DMS53 treated with DMSO at 0.1 percent for 48 hours (cell line): ENCODE data around the gene DCDC2C.

Experiments
- DNase-seq: peaks from one replicate; lab custom pipeline; 2025; ENCODE audit not compliant: unreplicated experiment; lab: John Stamatoyannopoulos, UW

DCDC2C gene

DNA sequence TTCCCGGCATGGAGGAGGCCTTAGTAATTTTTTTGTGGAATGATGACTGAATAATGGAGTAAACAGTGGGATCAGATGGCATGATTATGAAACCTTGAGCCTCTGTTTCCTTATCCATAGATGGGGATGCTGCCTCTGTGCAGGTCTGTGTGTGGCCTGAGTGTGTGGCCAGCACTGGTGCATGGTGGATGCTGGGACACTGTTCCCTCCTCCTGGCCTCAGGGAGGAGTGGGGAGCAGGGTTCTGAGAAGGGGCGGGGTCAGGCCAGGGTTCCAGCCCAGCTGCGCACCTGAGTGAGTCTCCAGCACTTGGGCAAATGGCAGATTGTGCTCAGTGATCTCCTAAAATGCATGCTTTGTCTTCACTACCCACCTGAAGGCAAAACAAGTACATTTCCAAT lies 66.4 kb downstream of the DCDC2C start:
- no peak for DNase-seq

DNA sequence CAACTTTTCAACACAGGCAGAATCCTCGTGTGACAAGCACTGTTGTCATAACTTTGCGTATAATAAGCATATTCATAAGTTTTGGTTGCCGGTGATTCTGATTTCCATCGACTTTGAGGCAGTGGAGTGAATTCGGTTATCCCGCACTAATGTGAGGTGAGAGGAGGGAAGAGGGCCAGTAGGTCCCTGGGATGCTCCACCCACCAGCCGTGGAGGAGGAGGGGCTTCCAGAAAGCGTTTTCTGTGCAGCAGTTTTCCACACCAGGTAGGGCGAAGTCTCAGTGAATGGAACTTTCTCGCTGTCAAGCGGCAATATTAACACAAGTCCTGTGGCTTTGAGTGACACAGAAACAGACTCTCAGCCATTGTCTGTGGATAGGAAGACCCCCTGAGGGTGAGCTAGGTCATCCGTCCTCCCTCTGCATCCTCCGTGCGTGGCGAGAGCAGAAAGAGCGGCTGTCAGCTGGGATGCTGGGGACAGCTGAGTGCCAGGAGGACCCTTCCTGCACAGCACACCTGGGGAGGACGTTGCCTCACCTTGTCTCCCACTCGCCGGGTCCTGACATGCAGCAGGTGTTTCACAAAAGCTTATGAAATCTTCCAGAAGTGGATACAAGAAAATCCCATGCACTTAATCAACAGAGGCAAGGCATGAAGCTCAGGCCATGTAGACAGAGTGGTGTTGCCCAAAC lies 67.5 kb downstream of the DCDC2C start:
- DNase-seq, result no peak

DNA sequence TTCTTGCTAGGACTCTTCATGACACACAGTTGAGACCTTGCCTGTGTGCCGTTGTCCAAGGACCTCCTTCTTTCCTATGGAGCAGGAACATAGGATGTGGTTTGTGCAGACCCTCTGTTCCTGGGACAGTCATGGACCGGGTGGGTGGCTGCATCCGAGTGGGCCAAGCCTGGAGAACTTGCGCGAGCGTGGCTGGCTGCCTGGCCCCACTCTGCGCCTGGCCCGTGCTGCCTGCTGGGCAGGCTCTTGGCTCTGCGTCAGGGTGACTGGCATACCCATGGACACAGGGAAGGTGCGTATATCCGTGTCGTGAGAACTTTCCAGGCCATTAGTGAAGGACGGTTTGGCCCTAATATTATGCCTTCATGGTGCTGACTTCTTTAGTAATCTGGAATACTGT lies 68.2 kb downstream of the DCDC2C start:
- no peak for DNase-seq

DNA sequence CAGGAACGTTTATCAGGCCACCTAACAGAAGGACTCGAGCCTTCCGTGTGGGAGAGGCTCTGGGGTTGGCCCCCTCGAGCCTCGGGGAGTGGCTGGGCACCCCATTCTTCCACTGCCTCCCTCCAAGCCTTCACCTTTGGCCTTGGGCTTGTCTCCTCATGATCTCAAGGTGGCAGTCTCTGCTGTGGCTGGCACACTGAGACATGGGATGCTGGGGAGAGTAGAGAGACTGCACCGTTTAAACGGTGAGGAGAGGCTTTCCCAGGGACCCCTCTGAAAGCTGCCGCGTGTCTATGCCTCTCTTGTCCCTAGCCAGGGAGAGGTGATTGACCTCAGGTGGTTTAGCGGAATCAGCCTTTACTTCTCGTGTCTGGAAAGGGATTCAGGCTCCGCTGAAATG lies 71.0 kb downstream of the DCDC2C start:
- DNase-seq, result no peak

DNA sequence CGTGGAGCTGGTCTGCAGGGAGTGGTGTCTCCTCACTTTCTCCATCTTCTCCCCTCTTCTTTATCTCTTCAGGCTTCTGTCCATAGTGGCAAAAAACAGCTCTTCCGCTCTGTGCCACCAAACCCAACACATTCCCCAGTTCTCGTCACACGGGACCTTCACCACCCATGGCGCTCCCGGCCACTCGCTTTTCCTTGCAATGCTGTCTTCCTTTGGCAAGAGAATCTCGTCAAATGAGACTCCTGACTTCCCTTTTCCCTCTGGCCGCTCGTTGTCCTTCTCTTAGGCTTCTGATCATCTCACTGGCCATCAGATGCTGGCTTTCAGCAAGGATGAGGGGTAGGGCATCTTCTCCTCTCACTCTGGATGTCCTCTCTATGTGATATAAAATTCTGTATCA lies 72.9 kb downstream of the DCDC2C start:
- no peak for DNase-seq

DNA sequence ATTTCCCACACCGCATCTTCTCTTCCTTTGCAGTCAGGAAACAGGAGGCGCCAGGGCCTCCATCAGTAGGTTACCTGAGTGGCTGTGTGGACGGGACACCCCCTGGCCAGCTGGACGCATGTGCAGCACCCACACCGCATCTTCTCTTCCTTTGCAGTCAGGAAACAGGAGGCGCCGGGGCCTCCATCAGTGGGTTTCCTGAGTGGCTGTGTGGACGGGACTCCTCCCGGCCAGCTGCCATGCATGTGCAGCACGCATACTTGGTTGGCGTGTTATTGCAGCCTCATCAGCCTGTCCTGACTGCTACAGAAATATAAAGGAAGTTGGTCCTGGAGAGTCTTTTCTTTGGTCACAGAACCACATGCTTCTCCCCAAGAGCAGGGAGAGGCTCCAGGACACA lies 74.6 kb downstream of the DCDC2C start:
- no peak for DNase-seq

DNA sequence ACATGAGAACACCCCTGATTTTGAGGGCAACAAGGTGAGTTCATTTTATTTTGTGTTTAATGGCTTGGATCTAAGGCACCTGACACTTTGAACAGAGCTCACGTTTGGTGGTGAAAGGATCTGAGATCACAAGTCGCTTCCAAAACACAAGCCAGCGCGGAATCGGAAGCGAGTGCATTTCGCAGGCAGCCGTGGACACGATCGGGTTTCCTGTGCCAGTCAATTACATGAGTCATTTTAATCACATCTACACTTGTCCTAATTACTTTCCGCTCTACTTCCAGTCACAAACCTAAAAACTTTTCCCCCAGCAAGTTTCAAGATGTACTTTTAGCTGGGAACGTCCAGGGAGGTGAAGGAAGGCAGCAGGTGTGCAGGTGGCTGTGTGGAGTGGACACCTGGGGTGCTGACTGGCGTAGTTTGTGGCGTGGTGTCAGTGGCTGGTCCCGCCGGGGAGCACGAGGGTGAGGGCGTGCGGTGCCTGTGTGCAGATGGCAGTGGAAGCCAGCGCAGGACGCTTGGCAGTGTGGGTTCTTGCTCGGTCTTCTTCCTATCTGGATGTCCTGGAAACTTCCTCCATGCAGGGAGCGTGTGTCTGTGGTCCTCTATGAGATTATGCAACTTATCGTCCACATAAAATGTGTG lies 75.6 kb downstream of the DCDC2C start:
- no peak for DNase-seq

DNA sequence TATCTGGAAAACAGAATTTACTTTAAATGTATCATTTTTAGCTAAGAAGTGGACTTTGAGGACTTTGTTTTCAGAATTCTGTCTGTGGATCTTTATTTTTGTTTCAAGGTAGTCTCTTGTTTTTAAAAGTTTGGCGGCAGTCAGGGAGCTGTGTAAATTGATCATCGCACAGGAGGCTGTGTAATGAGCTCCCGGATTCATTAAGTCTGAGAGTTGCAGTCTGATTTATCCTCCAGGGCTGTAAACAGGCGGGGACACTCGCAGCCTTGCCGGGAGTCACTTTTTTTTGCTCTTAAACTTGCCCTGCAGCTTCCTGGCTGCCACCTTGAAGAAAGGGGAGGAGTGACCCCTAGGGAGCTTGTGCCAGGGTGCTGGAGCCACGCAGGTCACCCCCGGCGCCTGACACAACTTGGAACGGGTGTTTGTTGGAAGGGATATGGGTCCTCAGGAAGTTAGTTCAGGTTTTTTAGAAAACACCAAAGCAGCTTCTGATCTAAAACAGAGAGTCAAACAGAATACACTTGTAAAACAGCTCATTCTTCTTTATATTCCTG lies 76.2 kb downstream of the DCDC2C start:
- DNase-seq, result no peak

DNA sequence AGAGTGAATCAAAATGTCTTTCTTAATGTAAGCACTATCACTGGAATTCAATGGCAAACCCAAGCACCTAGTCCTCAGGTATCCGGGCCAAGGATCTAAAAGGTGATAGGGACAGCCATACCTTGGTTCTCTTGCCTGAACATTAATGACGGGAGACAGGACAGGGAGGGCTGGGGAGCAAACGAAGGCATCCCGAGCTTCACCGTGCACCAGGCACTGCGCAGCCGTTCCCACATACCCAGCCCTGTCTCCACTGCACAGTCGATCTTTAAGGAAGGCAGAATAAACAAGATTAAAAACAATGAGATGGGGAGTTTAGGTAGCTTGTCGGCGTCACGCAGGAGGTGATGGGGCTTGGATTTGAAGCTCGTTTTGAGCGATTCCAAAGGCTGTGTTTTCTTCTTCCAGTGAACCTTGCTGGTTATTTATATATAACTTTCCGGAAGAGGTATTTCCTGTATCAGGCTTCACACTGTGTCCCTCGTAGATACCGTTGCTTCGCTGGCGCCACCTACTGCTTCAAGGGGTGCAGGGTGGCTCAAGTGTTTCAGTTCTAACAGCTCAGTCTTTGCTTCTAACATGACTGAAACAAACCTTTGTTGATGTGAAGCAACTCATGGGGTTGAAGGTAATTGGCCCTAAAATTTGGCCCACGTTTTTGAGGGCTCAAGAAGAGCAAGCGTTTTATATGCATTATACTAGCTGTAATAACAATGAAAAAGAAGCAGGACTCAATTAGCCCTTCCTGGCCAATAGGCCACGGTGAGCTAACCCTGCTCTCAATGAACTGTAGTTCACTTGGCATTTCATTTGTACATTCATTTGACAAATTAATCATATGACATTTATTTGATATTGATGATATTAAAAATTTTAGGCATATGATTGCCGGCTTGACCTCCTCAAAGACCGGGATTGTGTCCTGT lies 77.4 kb downstream of the DCDC2C start:
- peak; percentile 29 for DNase-seq

DNA sequence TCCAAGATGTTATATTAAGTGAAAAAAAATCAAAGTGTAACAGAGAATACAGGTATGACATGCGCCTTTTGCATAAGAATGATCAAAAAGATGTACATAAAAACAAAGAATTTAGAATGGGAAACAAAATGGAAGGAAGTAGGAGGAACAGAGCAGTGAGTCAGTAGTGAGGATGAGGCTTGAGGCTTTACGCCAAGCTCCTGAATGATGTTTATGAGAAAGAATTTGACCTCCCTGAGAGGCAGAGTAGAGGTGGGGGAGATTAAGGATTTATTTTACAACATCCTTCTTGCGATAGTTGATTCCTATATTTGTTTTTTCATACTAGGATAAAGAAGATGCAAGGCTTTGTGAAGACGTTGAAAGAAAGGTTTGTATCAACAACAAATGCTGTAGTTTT lies 81.4 kb downstream of the DCDC2C start:
- DNase-seq, result no peak

DNA sequence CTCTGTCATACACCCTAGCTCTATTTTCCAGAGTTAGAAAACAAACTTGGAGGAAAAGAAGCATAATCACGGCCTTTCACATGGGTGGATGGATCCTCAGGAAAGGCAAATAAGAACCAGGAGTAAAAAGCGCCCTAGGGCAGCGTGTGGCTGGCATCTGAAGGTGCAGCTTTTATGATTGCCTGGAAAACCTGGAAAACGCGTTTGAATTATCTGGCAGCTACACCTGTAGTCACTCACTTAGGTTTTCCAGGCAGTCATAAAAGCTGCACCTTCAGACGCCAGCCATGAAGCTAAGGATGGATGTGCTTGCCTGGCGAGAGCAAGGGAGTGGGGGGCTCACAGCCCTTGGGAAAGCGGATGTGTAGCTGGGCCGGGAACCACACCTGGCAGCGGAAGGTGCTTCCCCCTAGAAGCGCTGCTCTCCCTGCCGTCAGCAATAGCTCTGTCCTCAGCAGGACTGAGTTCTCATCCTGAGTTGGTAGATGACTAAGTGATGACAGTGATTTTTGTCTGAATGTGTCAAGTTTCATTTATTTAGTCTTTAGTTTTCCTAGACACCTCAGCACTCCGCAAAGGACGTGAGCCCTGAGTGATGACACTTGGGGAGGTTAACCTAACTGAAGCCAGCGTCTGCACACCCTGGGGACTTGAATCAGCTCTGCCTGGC lies 82.0 kb downstream of the DCDC2C start:
- DNase-seq, result no peak

DNA sequence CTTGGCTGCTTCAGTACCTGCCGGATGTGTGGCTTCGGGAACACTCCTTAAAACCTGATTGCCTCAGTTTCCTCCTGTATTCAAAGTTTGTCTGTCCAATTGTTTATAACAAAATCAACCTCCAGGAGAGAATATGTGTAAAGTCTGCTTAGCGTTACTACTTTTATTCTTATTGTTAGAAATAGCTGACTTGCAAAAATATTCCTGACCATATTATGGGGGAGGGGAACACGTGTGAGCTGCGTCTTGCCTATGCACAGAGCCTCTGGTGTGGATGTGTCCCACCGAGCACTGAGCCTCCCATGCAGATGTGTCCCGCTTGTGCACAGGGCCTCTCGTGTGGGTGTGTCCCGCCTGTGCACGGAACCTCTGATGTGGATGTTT lies 82.5 kb downstream of the DCDC2C start:
- DNase-seq, result no peak

DNA sequence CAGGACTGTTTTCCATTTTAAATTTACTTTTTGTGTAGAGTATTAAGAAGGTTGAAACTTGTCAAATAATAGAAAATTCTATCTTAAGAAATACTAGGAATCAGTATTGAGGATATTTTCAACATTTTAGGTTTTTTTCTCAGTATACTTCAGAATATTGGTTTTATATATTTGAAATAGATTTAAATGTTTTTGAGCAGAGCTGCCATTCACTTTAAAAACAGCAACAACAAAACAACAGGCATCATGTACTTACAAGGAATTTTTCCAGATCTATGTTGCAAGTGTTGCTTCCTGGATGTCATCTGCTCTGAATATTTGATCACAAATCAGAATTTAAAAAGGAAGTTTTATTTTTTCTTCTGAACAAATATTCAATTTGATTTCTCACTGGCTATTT lies 84.4 kb downstream of the DCDC2C start:
- no peak for DNase-seq

DNA sequence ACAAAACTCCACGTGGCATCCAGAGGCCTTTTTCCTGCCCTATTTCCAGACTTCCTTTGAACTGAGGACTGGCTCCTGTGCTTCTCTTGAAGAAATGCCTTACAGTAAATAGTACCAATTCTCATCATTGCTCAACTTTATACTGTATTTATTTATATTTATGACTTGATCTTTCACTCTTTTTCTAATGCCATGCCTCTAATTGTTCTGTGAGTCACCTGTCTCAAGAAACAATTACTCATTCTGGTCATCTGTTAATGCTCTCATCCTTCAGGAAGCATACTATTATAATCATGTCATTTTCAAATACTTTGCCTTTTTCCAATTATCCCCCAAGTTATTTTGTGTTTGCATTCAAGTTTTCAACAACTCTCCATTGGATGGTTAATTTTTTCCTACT lies 85.9 kb downstream of the DCDC2C start:
- DNase-seq, result no peak

DNA sequence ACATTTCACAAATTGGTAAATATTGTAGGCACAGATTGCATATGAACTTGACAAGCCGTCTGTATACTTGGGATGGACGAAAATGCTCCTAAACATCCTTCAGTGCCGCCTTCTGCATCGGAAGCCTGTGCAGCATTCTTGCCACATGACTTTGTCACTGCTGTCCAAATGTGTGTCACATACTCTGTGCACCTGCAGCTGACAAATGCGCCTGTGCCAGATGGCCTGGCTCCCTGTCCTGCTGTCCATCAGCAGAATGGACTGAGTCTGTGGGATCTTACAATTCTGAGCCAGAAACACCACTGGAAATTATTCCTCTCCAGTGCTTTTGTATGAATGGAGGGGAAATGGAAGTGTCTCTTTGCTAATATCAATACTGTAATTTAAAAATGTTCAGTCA lies 89.9 kb downstream of the DCDC2C start:
- no peak for DNase-seq

DNA sequence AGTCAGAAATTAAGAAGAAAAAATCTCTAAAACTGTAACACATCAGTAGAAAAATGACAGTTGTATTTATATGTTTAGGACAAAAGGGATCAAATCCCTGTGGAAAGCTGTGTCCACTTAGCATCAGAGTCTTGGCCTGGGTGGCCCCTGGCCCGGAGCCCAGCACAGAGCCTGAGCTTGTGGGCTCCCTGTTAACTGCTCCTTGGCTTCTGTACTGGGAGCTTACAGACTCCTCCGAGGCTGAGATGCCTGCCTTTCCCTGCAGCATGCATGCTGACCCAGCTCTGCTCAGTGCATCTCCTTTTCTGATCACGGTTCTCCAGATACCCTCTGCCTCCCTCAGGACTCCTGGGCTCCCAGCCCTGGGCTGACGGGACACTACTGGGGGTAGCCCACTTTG lies 98.1 kb downstream of the DCDC2C start:
- no peak for DNase-seq

DNA sequence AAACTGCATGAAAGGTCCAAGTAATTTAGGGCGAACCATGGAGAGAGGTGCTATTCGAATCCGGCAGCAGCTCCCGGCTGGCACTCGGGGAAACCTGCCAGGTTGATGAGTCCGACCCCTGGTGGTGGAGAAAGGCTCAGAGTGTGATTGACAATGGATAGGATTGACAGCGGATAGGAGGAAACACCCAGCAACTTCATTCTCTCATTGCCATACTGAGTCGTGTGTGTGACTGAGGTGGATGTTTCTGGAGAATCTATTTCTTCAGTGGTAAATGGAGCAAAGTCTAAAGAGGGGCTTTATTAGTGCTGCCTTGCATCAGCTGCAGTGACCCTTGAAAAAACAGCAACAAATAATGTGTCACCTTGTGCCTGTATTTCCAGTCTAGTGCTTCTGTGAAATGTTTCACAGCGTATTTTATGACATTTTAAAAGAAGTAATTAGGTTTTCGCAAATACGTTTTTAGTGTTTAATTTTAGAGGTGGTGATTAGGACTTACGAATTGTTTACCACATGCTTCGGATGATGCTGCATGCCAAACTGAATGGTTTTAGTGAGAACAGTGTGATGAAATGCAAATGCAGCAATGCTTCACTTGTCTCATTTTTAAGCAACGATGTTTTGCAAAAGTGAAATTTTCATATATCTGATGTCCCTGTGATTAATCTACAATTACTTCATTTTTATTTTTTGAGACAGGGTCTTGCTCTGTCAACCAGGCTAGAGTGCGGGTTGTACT lies 102.0 kb downstream of the DCDC2C start:
- DNase-seq, result no peak

DNA sequence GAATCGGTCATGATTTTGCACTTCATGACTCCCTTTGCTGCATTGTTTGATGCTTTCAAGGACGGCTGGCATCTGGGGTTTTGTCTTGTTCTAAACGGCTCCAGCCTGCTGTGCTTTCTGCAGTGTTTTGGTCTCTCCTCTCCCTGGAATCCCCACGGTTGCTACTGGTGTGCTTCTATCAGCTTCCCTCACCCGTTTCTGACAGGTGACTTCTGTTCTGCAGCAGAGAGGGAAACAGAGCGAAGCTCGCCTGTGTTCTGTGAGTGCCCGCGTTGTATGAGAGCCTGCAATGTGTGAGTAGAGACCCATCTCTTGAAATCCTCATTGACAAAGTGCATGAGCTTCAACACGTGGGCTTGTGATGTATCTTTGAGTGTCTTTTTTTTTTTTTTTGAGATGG lies 102.8 kb downstream of the DCDC2C start:
- no peak for DNase-seq

DNA sequence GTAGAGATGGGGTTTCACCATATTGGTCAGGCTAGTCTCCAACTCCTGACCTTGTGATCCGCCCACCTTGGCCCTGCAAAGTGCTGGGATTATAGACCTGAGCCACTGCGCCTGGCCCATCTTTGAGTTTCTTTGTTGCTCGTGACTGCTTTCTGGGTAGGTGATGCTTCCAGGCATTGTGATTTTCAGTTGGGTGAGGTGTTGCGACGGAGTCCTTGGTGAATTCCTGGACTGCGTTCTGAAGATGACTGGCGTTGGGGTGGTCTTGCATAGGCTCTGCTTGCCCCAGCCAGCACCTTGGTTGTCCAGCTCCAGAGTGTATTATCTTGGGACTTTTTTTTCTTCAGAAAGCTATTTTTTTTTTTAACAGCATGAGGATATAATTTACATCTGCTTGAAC lies 103.4 kb downstream of the DCDC2C start:
- no peak for DNase-seq

DNA sequence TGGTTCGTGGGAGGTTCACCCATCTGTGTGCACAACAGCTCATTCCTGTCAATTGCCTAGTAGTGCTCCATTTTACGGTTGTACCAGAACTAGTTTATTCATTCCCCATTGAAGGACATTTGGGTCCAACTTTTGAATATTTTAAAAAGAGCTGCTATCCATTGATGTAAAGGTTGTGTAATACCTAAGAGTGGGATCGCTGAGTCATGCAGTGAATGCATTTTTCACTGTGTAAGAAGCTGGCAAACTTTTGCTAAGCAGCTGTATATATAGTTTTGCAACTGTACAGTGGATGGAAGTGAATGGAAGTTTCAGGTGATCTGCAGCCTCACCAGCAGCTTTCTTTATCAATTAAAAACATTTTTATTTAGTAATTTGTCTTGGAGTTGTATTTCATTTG lies 104.5 kb downstream of the DCDC2C start:
- DNase-seq, result no peak
